T-helper 9 cell (primary cell): ENCODE measurements around the gene SMARCA1.

Source experiments
- DNase-seq: peaks from one replicate; pipeline ENCODE4 v3.0.0-alpha.2; 2020

The SMARCA1 gene

GRCh38 chrX:129449148-129449547 is 74.1 kb downstream of the SMARCA1 start:
- DNase-seq = no peak

DNA sequence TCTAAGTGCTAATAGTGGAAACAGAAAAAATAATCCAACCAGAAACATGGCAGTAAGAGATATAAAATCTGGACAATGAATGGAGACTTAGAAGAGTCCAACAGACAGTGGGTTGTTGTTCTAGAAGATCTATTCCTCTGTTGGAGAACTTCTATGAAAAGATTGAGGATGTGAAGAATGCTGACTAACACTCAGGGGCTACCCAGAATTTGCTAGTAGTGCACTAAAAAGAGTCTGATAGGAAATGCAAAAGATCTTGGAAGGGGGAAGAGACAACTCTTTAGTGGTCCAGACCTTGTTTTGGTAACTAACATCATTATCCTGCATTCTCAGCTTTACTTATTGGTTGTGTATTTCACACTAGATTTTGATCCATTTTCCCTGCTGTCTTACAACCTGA is 77.9 kb downstream of the SMARCA1 start:
- no peak for DNase-seq

DNA sequence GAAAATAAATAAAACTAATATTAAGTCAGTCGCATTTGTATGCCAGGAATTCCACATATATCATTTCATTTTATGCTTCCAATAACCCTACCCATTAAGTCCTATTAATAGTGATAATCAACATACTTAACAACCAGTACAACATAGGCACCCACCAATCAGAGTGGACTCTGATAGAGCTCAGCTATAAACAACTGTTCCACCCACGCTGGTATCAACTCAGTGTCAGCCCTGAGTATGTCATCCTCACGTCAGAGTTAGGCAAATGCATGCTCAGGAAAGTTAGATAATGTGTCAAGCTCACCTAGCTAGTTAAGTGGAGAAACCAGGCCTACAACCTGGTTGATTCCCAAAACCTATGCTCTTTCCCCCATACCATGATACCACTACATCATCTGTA is 89.3 kb downstream of the SMARCA1 start:
- no peak for DNase-seq

DNA sequence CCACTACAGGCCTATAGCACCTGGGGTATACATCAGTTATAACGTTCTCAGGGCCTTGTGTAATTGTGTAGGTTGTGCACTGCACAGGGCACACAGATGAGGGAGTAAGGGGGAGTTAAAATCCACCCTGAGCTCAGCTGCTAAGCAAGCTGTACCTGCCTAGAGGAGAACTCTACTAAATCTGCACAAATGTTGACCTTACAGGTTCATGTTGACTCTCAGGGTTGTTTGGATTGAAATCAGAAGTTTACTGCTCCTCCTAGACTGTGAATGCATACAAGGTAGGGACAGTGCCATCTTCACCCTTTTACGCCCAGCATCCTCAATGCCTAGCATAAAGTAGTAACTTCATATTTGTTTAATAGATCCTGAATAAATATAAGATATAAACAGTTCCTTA is 89.8 kb downstream of the SMARCA1 start:
- no peak for DNase-seq

DNA sequence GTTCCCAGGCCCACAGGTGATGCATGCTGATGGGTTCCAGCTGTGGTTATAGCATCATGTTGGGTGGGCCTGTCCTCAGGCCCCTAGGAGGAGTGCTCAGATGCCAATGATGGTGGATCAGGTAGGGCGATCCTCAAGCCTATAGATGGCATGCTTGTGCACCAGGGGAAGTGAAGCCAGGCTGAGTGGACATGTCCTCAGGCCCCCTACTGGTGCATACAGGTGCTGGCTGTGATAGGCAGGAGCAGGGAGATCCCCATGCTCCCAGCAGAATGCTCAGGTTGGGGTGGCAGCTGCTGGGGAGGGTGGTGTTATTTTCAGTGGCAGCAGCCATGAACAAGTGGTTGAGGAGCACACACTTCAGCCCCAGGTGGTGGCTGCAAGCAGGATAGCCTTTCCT is 96.0 kb downstream of the SMARCA1 start:
- DNase-seq = no peak

DNA sequence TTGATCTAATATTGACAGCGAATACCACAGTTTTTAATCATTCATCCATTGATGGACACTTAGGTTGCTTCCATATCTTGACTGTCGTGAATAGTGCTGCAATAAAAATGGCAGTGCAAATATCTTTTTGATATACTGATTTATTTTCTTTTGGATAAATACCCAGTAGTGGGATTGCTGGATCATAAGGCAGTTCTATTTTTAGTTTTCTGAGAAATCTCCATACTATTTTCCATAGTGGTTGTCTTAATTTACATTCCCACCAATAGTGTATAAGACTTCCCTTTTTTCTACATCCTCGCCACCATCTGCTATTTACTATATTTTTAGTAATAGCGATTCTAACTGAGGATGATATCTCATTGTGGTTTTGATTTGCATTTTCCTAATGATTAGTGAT is 100.1 kb downstream of the SMARCA1 start:
- DNase-seq = no peak

GRCh38 chrX:129404670-129405008 is 118.7 kb downstream of the SMARCA1 start:
- no peak for DNase-seq

GRCh38 chrX:129403974-129404669 is 119.2 kb downstream of the SMARCA1 start:
- DNase-seq = no peak
